HCT116 (cell line): ENCODE results near the gene REXO5. TPM values are rescaled to one million over a fixed set of nuclear protein-coding genes. Genes with fewer than 3 reads are reported as not detected.

ENCODE experiments used
- ATAC-seq: fragments of 200-7000 bp; cut with Tn5 transposase; 2 replicates; pipeline ENCODE4 v1.9.1; 2020; ENCODE audit warnings: mild to moderate bottlenecking, moderate library complexity
- BruUV-seq: library from RNA; stranded (reverse); fragments of 400-500 nt; replicated peaks from 2 replicates; lab custom pipeline; 2021; lab: Mats Ljungman, UMichigan
- CTCF ChIA-PET: fragments of 300-600 bp; sonication (Branson Sonifier 250); formaldehyde crosslinking; loops from one replicate; lab custom pipeline; 2021; ENCODE audit warnings: antibody characterized with exemption; lab: Charles Lee
- POLR2A ChIA-PET: fragments of 300-600, 350-600 bp; sonication (Branson Sonifier 250); formaldehyde crosslinking; loops from one replicate; lab custom pipeline; 2021; ENCODE audit warnings: antibody characterized with exemption; lab: Charles Lee
- RAD21 ChIA-PET, 2 experiments: fragments of 300-600 bp; sonication (Branson Sonifier 250); formaldehyde crosslinking; loops; one replicate each; lab custom pipeline; 2023; ENCODE audit warnings: low total read pairs in 2 of 2; ENCODE audit not compliant: uncharacterized antibody in 2 of 2, unreplicated experiment in 2 of 2, low non-redundant PET in 1 of 2; lab: Charles Lee
- DNase-seq: peaks from one replicate; pipeline ENCODE4 v3.0.0-alpha.2; 2010; ENCODE audit warnings: low read depth, low spot score
- H2AFZ ChIP-seq: fragments of 200-600 bp; shearing (Covaris generic), sonication (generic); 2 replicates; pipeline ENCODE4 v1.6.1; 2017; ENCODE audit warnings: low read depth, mixed run types, mixed read lengths, antibody characterized with exemption, low read length; ENCODE audit not compliant: poor library complexity, severe bottlenecking
- H3K27ac ChIP-seq: 2 replicates; pipeline ENCODE4 v1.5.1; 2012; ENCODE audit warnings: low read depth, low read length
- H3K27me3 ChIP-seq: fragments of 200-600 bp; sonication (generic); 2 replicates; pipeline ENCODE4 v1.6.1; 2016; ENCODE audit warnings: mixed run types, low read length, mixed read lengths; ENCODE audit not compliant: insufficient read depth
- H3K36me3 ChIP-seq, 2 experiments: fragments of 200-500 bp in 1 of 2; fragments of 200-600 bp in 1 of 2; sonication (Bioruptor generic) in 1 of 2; sonication (generic) in 1 of 2; 2 replicates each; pipeline versions ENCODE4 v1.5.1 to v1.6.1; 2014 to 2016; ENCODE audit warnings: low read length in 2 of 2, inconsistent platforms in 1 of 2, mixed read lengths in 1 of 2, mixed run types in 1 of 2; ENCODE audit not compliant: insufficient read depth in 2 of 2, control insufficient read depth in 1 of 2
- H3K4me1 ChIP-seq, 2 experiments: fragments of 200-600 bp in 1 of 2; sonication (generic) in 1 of 2; 2 replicates each; pipeline versions ENCODE4 v1.5.1 to v1.6.1; 2012 to 2017; ENCODE audit warnings: low read length in 2 of 2, inconsistent platforms in 1 of 2, mild to moderate bottlenecking in 1 of 2, mixed read lengths in 1 of 2, mixed run types in 1 of 2, moderate library complexity in 1 of 2; ENCODE audit not compliant: insufficient read depth in 2 of 2, control insufficient read depth in 1 of 2
- H3K4me2 ChIP-seq: fragments of 200-600 bp; sonication (generic); 2 replicates; pipeline ENCODE4 v1.6.1; 2017; ENCODE audit warnings: mixed run types, low read length, mixed read lengths
- H3K4me3 ChIP-seq, 2 experiments: fragments of 200-600 bp in 1 of 2; sonication (generic) in 1 of 2; replicated peaks in 1 of 2; 2 replicates each; pipeline ENCODE4 v1.5.1; 2011 to 2016; ENCODE audit warnings: low read length in 2 of 2, control low read depth in 1 of 2, low read depth in 1 of 2, mild to moderate bottlenecking in 1 of 2, mixed read lengths in 1 of 2, mixed run types in 1 of 2
- H3K79me2 ChIP-seq: fragments of 200-600 bp; sonication (generic); 2 replicates; pipeline ENCODE4 v1.6.1; 2017; ENCODE audit warnings: mild to moderate bottlenecking, mixed run types, low read length, moderate library complexity, mixed read lengths; ENCODE audit not compliant: insufficient read depth
- H3K9ac ChIP-seq: fragments of 200-600 bp; sonication (generic); 2 replicates; pipeline ENCODE4 v1.6.1; 2016; ENCODE audit warnings: low read length, mixed read lengths
- H3K9me2 ChIP-seq: fragments of 200-600 bp; sonication (generic), shearing (Covaris generic); 2 replicates; pipeline ENCODE4 v1.6.1; 2017; ENCODE audit warnings: mixed run types, mild to moderate bottlenecking, moderate library complexity; ENCODE audit not compliant: insufficient read depth
- H3K9me3 ChIP-seq, 2 experiments: fragments of 200-500 bp in 1 of 2; fragments of 200-600 bp in 1 of 2; sonication (Bioruptor generic) in 1 of 2; sonication (generic) in 1 of 2; 2 replicates each; pipeline ENCODE4 v1.6.1; 2014 to 2017; ENCODE audit warnings: low read length in 2 of 2, mixed read lengths in 2 of 2, inconsistent platforms in 1 of 2, low read depth in 1 of 2, mild to moderate bottlenecking in 1 of 2, mixed run types in 1 of 2, moderate library complexity in 1 of 2; ENCODE audit not compliant: control insufficient read depth in 1 of 2, insufficient read depth in 1 of 2
- H4K20me1 ChIP-seq: fragments of 200-600 bp; sonication (generic), shearing (Covaris generic); 2 replicates; pipeline ENCODE4 v1.6.1; 2017; ENCODE audit warnings: mixed run types, mild to moderate bottlenecking, moderate library complexity; ENCODE audit not compliant: insufficient read depth
- CBX3 ChIP-seq: IDR thresholded peaks from 2 replicates; pipeline ENCODE4 v1.6.1; 2012; ENCODE audit warnings: low read depth
- CEBPB ChIP-seq: IDR thresholded peaks from 2 replicates; pipeline ENCODE4 v1.6.1; 2012; ENCODE audit warnings: low read depth
- ELF1 ChIP-seq: IDR thresholded peaks from 2 replicates; pipeline ENCODE4 v1.6.1; 2012; ENCODE audit warnings: low read depth, borderline replicate concordance
- EZH2phosphoT487 ChIP-seq: fragments of 200-600 bp; IDR thresholded peaks from 2 replicates; pipeline ENCODE4 v1.6.1; 2018; ENCODE audit warnings: antibody characterized with exemption, borderline replicate concordance
- POLR2A ChIP-seq: IDR thresholded peaks from 2 replicates; pipeline ENCODE4 v1.7.0; 2011; ENCODE audit warnings: borderline replicate concordance; ENCODE audit not compliant: insufficient read depth, insufficient read length; ENCODE audit errors: extremely low read depth
- RAD21 ChIP-seq: IDR thresholded peaks from 2 replicates; pipeline ENCODE4 v1.6.1; 2012; ENCODE audit warnings: low read depth, mild to moderate bottlenecking
- SIN3A ChIP-seq: IDR thresholded peaks from 2 replicates; pipeline ENCODE4 v1.6.1; 2012; ENCODE audit warnings: low read depth
- SP1 ChIP-seq: IDR thresholded peaks from 2 replicates; pipeline ENCODE4 v1.6.1; 2012; ENCODE audit warnings: low read depth
- TCF7L2 ChIP-seq: IDR thresholded peaks from 2 replicates; pipeline ENCODE4 v1.7.0; 2011; ENCODE audit warnings: borderline replicate concordance, inconsistent platforms; ENCODE audit not compliant: insufficient read depth, insufficient read length; ENCODE audit errors: extremely low read depth
- YY1 ChIP-seq: IDR thresholded peaks from 2 replicates; pipeline ENCODE4 v1.6.1; 2011; ENCODE audit warnings: low read length, low read depth, moderate library complexity, mild to moderate bottlenecking; ENCODE audit not compliant: insufficient replicate concordance; ENCODE audit errors: extremely low read depth
- ZFX ChIP-seq: fragments of 450-650 bp; IDR thresholded peaks from 2 replicates; pipeline ENCODE4 v1.6.1; 2017
- intact Hi-C: fragments of 100-400 bp; cut with micrococcal nuclease; formaldehyde crosslinking; loops from 2 replicates; pipeline ENCODE4 v1.10.0; 2022
- total RNA-seq: library from RNA; stranded (reverse); gene quantifications from one replicate; pipeline ENCODE4 v1.2.1, GENCODE V29; 2021; ENCODE audit not compliant: unreplicated experiment
- TF ChIP-seq, protein P1 (sequence below): IDR thresholded peaks from 2 replicates; pipeline ENCODE4 v1.6.1; 2012
- TF ChIP-seq, protein P2 (sequence below), 3 experiments: fragments of 200-600 bp in 1 of 3; sonication (generic) in 1 of 3; IDR thresholded peaks in 2 of 3; conservative IDR thresholded peaks in 1 of 3; 2 replicates each; pipeline ENCODE4 v1.5.1; 2012 to 2017; ENCODE audit warnings: low read depth in 2 of 3, low read length in 2 of 3, antibody characterized with exemption in 1 of 3, borderline replicate concordance in 1 of 3, control low read depth in 1 of 3, mild to moderate bottlenecking in 1 of 3, mixed read lengths in 1 of 3, mixed run types in 1 of 3, moderate library complexity in 1 of 3; ENCODE audit not compliant: insufficient read depth in 1 of 3

REXO5 gene
- total RNA-seq, 1 experiment from 2014 or later = 10.5 TPM

DNA sequence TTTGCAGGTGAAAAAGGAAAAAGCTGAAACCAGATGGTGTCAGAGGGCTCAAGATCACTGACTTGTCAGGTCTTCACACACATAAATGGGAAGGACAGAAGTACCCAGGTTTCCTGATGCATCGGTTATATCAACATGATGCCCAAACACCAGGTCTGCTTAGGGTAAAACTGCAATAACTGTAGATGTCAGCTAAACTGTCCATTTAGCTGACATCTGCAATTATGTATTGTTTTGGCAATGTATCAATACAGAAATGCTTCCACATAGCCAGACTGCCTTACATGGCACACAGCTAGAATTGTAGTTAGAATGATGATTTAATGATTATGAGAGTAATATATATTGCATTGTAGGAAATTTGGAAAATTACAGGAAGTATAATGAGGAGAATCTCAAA is 37.5 kb upstream of the REXO5 start (continued):
- no peak for TF ChIP-seq TCF7L2
- TF ChIP-seq, protein P1, sequence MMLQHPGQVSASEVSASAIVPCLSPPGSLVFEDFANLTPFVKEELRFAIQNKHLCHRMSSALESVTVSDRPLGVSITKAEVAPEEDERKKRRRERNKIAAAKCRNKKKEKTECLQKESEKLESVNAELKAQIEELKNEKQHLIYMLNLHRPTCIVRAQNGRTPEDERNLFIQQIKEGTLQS = no peak
- no peak for TF ChIP-seq POLR2A

DNA sequence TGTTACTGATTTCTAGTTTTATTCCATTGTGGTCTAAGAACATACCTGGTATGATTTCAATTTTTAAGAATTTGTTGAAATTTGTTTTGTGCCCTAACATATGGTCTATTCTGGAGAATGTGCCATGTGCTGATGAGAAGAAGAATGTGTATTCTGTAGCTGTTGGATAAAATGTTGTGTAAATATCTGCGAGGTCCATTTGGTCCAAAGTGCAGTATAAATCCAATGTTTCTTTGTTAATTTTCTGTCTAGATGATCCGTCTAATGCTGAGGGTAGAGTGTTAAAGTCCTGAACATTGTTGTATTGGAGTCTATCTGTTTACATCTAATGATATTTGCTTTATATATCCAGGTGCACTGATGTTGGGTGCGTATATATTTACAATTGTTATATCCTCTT is 32.6 kb upstream of the REXO5 start:
- RAD21 ChIA-PET = no interaction called here
- no peak overlapping the region for H3K27ac ChIP-seq
- no TSS peak for BruUV-seq
- H3K4me3 ChIP-seq = no peak overlapping the region
- no peak for TF ChIP-seq ZFX
- no peak for TF ChIP-seq CBX3
- no peak for TF ChIP-seq SP1
- TF ChIP-seq SIN3A = no peak
- TF ChIP-seq RAD21 = no peak
- TF ChIP-seq EZH2phosphoT487 = no peak
- TF ChIP-seq, protein P2, sequence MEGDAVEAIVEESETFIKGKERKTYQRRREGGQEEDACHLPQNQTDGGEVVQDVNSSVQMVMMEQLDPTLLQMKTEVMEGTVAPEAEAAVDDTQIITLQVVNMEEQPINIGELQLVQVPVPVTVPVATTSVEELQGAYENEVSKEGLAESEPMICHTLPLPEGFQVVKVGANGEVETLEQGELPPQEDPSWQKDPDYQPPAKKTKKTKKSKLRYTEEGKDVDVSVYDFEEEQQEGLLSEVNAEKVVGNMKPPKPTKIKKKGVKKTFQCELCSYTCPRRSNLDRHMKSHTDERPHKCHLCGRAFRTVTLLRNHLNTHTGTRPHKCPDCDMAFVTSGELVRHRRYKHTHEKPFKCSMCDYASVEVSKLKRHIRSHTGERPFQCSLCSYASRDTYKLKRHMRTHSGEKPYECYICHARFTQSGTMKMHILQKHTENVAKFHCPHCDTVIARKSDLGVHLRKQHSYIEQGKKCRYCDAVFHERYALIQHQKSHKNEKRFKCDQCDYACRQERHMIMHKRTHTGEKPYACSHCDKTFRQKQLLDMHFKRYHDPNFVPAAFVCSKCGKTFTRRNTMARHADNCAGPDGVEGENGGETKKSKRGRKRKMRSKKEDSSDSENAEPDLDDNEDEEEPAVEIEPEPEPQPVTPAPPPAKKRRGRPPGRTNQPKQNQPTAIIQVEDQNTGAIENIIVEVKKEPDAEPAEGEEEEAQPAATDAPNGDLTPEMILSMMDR (IDR thresholded peaks at IDR 0.05 in 2 of 3, conservative IDR thresholded peaks at IDR 0.05 in 1 of 3; ENCODE audit: borderline replicate concordance in 1 of 3, insufficient read depth in 1 of 3, low read depth in 2 of 3, low read length in 2 of 3) = no peak
- TF ChIP-seq YY1 = no peak
- TF ChIP-seq TCF7L2 = no peak
- no peak for TF ChIP-seq CEBPB
- TF ChIP-seq ELF1 = no peak
- TF ChIP-seq POLR2A = no peak
- TF ChIP-seq, protein P1 = no peak
- peaks cover 0 to 5% of the 10 kb centered on the region in 2 experiments; a peak in 1 of 4 replicates for H3K4me1 ChIP-seq
- DNase-seq (no peak), ATAC-seq (no peak)
- H2AFZ ChIP-seq = no peak overlapping the region
- 0 out of 4 replicates have a peak, but pooled peaks cover 0 to 3% of the 10 kb centered on the region in 2 experiments for H3K9me3 ChIP-seq
- no peaks in the 10 kb centered on the region for H3K27me3 ChIP-seq
- H3K4me2 ChIP-seq = no peak overlapping the region
- CTCF ChIA-PET = interaction anchor here (0.6 to 3.0 kb wide), 4 partner anchors 9 to 328 kb away, joined by 3 to 14 read pairs (median 4); partner anchors contain the start of gene ACSM3
- H3K9me2 ChIP-seq = no peaks in the 10 kb centered on the region
- no peak overlapping the region for H3K9ac ChIP-seq
- H3K36me3 ChIP-seq = no peaks in the 10 kb centered on the region
- H4K20me1 ChIP-seq = no peaks in the 10 kb centered on the region
- POLR2A ChIA-PET = interaction anchor here (0.7 kb wide), 1 partner anchor 33 kb away, joined by 3 read pairs; no protein-coding TSS in a partner anchor
- no peaks in the 10 kb centered on the region for H3K79me2 ChIP-seq
- intact Hi-C loops = no loop called here
